ENCODE data around the gene CDH22.

GRCh38 chr20:46185353-46185752, 122.9 kb downstream of the CDH22 start:
- TF ChIP-seq CTCF (IDR thresholded peaks at IDR 0.05): no peak
- TF ChIP-seq POLR2A (IDR thresholded peaks at IDR 0.05): no peak
